ENCODE data around the gene DOC2B. TPM values are rescaled to one million over a fixed set of nuclear protein-coding genes. Genes with fewer than 3 reads are reported as not detected.
"Not testable (repeated sequence)": the region's sequence is repeated elsewhere in the genome, so short reads cannot be mapped to it uniquely, and the experiment has no call there.

The DOC2B gene
- total RNA-seq, 1 donor from 2014 or later, result 0.03 TPM

DNA sequence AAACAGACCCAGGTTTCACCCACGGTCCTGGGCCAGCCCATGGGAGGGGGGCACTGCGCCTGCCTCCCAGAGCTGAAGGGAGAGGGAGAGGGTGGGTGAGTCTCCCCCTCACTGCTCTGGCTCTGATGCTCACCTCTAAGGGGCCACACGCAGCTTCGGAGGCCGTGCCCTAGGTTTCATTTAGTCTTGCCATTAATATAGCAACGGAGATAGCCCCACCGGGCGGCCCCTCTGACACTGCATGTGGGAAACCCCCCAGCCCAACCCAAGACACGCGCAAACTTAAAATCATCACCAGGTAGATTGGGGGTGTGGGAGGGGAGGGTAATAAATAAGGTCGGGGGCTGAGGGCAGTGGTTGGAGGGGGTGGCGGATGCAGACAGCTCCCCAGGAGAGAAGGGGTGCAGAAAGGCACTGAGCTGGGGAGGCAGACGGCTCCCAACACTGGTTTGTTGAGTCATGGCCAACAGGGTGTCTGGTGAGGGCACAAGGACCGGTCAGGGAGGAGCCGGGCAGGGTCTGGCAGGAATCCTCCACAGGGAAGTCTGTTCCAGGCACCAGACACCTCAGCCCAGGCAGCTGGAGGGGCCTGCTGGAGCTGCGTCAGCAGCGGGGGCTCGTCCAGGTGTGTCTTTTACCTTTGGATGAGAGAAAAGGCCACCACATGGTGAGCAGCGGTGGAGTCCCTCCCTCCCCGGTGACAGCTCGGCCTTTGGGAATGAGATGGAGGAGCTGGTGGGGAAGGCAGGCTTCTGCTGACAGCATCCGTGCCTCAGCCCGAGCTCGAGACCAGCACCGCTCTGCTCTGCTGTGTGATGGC is 32.0 kb upstream of the DOC2B start:
- no peak for DNase-seq (ENCODE audit: low read depth)

DNA sequence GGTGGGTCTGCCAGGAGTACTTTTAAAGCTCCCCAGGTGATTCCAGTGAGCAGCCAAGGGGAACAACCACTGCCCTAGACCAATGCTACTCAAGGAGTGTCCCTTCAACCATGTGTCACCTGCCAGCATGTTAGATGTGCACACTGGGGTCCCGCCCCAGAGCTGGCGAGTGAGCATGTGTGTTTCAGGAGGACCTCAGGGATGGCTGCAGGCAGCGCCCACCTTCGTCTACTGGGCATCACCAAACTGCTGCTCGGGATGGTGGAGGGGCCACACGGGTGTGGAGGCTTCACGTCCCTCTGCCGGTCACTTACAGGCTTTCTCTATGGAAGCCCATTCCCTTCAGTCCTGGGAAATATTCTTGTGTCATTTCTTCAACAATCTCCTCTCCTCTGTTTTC is 29.0 kb upstream of the DOC2B start:
- DNase-seq (ENCODE audit: low read depth), result no peak

DNA sequence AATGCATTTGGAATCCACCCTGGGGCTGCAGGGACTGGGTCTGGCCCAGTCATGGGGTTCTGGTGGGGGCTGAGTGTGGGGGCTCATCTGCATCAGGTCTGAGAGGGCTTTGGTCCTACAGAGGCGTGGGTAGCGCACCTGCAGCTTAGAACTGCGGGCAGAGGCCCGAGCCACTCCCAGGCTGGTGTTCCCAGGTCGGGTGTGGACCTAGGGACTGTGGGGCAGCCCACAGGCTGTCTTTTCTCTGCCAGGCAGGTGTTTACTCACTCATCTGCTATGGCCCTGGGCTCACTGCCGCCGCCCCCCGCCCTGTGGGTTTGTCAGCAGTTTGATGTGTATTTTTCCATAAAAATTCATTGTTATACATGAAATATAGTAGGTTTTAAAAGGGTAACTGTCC is 27.0 kb upstream of the DOC2B start:
- DNase-seq (ENCODE audit: low read depth), result no peak

DNA sequence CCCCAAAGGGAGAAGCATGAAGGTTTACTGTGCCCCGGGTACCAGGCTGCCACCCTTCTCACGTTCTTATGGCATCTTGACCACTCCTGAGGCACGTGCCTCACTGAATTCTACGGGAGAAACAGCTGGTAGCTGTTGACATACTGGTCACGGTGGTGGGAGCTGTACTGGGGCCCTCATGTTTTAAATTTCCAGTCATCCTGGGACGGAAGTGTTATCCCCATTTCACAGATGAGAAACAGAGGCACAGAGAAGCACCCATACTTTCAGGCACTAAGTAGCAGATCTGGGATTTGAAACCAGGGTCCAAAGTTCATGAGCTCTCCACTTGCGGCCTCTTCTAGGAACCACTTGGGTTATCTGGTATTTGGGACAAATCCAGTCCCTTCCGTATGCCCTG is 26.3 kb upstream of the DOC2B start:
- peak; percentile 28 for DNase-seq (ENCODE audit: low read depth)

DNA sequence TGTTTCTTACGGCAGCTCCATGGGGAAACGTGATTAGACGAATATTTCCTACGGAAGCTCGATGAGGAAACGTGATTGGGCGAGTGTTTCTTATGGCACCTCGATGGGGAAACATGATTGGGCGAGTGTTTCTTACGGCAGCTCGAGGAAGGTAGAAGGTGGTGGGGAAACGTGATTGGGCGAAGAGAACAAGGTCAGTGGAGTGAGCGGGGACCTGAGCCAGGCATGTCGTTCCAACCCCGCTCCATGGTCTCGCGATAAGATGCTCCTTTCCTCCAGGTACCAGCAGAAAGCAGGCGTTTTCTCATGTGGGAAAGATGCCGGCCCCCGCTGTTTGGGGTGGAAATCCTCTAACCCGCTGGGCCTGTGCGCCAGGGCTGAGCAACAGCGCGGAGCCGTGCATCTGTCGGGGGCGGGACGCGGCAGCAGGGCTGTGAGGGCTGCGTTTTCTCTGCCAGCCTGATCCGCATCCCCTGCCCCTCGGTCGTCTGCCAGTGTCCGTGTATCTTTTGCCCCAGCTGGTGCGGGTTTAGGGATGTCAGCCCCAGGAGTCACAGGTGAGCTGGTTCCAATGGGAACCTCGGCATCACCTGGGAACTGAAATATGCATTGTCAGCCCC is 25.6 kb upstream of the DOC2B start:
- no peak for DNase-seq (ENCODE audit: low read depth)

DNA sequence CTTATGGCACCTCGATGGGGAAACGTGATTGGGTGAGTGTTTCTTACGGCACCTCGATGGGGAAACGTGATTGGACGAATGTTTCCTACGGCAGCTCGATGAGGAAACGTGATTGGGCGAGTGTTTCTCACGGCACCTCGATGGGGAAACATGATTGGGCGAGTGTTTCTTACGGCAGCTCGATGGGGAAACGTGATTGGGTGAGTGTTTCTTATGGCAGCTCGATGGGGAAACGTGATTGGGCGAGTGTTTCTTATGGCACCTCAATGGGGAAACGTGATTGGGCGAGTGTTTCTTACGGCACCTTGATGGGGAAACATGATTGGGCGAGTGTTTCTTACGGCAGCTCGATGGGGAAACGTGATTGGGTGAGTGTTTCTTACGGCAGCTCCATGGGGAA is 25.0 kb upstream of the DOC2B start:
- not testable (repeated sequence) for DNase-seq (ENCODE audit: low read depth)

DNA sequence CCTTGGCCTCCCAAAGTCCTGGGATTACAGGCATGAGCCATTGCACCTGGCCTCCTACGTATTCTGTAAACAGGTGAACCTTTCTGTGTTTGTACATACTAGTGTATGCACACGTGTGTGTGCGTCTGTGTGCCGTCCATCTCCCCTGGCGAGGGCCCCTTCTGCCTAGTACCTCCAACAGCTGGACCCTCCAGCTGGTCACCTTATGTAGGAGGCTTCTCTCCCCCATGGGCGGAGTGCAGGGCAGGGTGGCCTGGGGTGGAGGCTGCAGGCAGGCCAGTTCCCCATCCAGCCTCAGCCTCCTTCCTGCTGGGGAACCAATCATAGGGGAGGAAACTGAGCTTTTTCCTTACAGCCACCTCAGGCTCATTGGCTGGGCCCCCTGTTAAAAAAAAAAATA is 24.4 kb upstream of the DOC2B start:
- DNase-seq (ENCODE audit: low read depth), result no peak

DNA sequence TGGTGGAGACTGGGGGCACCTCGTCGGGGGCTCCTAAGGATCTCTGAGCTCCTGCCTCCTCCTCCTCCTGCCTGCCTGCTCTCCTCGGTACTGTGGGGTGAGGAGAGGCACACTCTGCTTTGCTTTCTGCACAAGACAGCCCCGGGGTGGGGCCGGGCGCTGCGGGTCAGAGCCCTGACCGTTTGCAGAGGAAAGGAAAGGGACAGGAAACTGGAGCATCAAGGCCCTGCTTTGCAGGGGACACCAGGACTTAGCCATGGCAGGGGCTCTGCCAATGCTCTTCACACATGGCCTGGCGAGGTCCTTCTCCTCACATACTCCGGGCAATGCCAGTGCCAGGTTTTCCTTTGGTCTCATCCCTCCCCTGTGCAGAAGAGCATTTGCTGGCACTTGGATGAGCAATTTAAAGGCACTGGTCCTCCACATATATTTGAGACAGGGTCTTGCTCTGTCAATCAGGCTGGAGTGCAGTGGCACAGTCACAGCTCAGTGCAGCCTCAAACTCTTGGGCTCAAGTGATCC is 23.8 kb upstream of the DOC2B start:
- DNase-seq (ENCODE audit: low read depth), result no peak

DNA sequence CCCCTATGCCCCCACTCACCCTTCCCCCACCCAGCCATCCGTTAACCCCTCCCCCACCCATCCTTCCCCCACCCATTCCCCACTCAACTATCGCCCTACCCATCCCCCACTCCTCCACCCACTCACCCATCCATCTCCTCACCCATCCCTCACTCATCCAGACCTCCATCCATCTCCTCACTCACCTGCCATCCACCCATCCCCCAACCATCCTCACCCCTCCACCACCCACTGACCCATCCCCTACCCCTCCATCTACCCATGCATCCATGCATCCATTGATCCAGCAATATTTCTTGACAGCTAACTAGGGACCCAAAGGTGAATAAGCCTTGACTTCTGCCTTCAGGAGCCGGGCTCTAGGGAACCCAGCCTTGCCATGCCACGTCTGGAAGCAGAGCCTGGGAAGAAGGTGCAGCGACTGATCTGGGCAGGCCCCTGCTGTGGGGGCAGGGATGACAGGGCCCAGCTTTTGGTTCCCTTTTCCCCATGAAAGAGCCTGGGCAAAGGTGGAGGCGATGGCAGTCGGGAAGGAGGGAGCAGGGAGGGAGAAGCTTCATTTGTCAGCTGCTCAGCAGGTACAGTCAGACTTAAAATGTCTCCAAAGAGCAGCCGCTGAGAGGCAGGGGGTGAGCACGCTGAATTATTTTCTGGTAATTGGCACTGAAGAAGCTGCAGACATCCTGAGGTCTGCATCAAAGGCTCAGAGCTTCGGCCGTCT is 23.1 kb upstream of the DOC2B start:
- DNase-seq (ENCODE audit: low read depth), result no peak

DNA sequence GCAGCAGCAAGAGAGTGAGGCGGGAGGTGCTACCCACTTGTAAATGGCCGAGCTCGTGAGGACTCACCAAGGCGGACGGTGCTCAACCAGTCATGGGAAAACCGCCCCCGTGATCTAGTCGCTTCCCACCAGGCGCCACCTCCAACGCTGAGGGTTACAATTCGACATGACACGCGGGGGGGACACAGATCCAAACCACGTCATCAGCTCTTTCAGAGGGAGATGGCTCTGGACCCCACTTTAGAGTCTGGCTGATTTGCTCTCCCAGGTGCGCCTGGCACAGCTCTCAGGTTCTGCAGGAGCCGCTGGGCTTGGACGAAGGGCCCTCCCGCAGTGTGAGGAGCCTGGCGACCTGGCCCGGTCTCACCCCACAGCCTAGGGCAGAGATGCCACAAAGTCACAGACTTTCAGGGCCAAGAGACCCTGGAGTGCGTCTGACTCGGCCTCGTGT is 21.1 kb upstream of the DOC2B start:
- no peak for DNase-seq (ENCODE audit: low read depth)

DNA sequence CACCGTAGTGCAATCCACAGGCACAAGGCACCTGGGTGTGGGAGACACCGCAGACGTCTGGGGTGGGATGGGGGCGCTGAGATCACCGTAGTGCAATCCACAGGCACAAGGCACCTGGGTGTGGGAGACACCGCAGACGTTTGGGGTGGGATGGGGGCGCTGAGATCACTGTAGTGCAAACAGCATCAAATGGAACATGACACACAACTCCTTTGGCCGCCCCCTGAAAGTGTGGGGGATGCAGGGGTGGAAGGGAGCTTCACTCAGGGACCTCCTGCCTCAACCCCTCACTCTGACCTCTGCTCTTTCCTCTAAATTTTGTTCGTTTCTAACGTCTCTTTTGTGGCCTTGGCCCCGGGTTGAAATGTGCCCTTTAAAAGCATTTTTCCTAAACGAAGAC is 20.3 kb upstream of the DOC2B start:
- DNase-seq (ENCODE audit: low read depth), result not testable (repeated sequence)

DNA sequence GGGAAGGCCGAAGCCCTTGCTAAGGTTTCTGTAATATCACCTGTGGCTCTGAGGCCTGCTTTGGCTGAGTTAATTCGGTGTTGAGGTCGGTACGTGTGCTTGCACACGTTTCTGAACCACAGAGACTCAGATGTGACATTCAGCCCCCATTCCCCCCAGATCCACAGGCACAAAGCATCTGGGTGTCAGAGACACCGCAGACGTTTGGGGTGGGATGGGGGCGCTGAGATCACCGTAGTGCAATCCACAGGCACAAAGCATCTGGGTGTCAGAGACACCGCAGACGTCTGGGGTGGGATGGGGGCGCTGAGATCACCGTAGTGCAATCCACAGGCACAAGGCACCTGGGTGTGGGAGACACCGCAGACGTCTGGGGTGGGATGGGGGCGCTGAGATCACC is 19.8 kb upstream of the DOC2B start:
- not testable (repeated sequence) for DNase-seq (ENCODE audit: low read depth)

DNA sequence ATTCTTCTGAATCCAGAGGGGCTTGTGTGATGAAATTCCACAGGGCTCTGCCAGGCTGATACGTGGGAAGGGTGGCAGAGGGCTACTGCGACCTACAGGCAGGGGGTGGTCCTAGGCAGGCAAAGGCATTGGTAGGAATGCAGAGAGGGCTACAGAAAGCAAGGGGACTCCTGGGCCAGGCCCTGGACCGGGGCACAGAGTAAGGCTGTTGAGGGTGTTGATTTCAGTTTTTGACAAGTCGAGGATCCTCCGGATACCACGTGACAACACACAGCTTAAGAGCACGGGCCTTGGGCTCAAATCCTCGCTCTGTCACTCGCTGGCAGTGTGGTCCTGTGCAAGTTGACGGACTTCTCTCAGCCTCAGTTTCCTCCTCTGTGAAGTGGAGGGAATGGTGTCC is 19.1 kb upstream of the DOC2B start:
- no peak for DNase-seq (ENCODE audit: low read depth)

DNA sequence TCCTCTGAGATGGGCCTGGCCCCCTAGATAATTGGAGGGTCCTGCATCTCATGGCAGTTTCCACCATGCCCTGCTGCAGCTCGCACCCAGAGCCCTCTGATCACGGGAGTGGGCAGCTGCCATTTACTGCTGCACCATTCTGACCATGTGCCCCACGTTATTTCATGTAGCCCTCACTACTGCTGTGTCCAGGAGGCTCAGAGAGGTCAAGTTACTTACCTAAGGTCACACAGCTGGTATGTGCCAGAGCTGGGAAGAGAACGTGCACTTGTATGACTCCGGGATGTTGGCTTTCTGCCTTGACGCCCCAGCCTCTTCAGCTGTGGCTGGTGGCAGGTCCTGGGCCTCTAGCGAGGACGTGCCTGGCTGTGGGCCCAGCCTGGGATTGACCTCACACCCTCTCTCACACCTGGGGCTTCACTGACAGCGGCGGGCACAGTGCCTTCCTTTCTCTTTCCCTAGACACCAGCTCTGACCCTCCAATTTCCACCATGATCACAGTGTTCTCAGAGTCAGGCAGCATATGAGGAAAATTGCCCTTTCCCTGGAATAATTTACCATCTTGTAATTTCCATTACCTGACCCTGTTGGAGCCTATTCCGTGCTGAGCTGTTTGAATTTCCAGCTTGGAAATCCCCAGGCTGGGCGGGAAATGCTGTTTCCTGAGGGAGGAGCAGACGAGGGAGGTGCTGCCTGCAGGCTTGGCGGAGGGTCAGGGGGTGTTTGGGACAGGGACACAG is 18.5 kb upstream of the DOC2B start:
- peak; percentile 16 for DNase-seq (ENCODE audit: low read depth)

DNA sequence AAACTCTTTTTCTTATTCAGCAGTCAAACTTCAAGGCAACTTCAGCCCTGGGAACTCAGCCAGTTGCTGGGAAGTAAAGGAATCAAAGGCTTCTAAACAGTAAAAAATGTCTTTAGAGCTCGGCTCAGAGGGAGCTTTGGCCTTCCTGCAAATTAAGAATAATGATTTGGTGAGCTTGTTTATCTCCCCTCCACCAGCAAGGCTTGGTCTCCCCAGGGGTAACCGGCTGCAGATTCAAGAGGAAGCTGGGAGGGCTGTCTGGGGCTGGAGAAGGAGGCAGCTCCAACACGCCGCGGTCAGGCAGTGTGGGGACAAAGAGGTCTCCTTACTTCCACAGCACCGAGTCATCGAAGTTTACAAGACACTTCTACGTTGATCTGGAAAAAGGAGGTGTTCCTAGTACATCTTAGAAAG is 17.7 kb upstream of the DOC2B start:
- DNase-seq (ENCODE audit: low read depth), result peak; percentile 18

DNA sequence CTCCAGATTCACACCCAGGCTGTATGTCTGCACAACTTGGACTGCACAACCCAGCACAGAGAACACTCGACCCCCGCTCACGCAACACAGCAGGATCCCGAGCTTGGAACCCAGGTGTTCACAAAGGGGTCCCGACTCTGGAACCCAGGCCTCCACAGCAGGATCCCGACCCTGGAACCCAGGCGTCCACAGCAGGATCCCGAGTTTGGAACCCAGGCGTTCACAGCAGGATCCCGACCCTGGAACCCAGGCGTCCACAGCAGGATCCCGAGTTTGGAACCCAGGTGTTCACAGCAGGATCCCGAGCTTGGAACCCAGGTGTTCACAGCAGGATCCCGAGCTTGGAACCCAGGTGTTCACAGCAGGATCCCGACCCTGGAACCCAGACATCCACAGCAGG is 16.8 kb upstream of the DOC2B start:
- not testable (repeated sequence) for DNase-seq (ENCODE audit: low read depth)

DNA sequence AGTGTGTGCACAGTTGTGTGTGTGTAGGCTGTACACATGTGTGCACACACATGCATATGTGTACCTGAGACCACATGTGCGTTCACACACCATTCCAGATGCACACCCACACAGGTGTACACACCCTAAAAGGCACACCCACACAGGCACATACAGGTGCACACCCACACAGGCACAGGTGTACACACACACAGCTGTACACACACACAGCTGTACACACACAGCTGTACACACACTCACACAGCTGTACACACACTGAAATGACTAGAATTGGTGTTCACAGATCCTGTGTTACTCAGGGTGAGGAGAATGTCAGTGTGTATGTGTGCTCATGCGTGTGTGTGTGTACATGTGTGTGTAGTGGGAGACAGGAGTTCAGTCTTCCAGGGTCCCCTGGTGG is 15.9 kb upstream of the DOC2B start:
- DNase-seq (ENCODE audit: low read depth), result no peak

DNA sequence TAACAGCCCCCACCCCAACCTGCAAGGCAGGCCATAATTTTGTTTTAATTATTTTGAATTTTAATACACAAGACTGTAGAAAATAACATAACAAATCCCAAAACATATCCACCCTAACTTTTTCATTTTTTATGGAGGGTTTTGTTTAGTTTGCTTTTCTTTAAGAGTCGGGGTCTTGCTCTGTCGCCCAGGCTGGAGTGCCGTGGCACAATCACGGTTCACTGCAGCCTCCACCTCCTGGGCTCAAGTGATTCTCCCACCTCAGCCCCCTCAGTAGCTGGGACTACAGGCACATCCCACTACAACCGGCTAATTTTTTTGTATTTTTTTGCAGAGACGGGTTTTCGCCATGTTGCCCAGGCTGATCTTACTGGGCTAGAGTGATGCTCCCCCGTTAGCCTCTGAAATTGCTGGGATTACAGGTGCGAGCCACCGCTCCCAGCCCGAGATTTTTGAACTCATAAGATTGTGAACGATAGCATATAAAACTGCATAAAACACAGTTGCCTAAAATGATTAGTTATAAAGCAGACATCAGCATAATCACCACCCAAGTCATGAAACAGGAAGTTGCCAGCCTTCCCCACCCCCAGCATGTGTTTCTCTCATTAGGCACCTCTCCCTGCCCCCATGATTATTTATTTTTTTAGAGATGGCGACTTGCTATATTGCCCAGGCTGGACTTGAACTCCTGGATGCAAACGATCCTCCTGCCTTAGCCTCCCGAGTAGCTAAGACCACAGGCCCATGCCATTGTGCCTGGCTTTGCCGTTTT is 13.6 kb upstream of the DOC2B start:
- no peak for DNase-seq (ENCODE audit: low read depth)

DNA sequence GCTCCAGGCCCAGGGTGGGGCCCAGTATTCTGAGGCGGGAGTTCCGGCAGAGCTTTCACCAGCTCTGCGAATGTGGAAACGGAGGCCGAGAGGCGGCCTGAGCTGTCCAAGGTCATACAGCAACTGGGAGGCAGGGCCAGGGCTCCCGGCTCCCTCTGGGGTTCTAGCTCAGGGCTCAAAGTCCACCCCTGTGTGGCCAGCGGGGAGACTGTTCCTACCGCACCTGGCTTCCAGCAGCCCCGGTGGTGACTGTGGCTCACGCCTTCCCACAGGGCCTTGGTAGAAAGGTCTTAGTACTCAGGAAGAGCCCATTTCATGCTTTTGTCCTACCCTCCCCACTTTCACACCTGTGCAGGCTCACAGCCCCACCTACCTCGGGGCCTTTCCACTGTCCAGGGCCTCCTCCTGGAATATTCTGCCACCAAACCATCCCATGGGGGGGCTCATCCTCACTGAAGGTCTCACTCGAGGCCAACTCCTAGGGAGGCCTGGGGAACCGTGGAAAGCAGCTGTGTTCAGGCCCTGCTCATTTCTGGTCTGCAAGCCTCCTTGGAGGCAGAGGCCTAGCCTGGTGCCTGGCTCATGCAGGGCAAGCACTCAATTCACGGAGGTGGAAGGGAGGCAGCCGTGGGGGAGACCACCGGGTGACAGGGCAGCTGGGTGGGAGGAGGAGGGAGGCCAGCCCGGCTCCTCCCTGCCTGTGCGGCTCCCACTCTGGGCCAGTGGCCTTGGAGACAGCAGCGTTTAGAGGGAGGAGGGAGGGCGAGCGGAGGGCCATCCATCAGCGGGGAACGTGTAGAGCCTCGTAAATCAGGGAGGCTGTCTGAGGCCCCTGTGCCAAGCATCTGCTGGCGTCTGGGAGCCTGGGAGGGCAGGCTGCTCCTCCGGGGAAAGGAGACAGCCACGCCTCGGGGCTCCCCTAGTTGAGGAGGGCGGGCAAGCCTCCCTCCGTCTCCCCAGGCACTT is 12.7 kb upstream of the DOC2B start:
- DNase-seq (ENCODE audit: low read depth), result no peak
